K562 (cell line): ENCODE measurements around the gene C4orf50.

Source experiments
- CCAR2 ChIP-seq: fragments of 200-400 bp; formaldehyde crosslinking; IDR thresholded peaks from 2 replicates; pipeline ENCODE4 v1.6.1; 2017; ENCODE audit warnings: mild to moderate bottlenecking, low read depth, low read length
- CTCF ChIP-seq, 3 experiments: IDR thresholded peaks in 2 of 3; conservative IDR thresholded peaks in 1 of 3; 2 replicates each; pipeline ENCODE4 v1.5.1; 2011 to 2012; ENCODE audit warnings: low read length in 3 of 3, mild to moderate bottlenecking in 3 of 3, control low read depth in 2 of 3, improper control_type of control experiment in 1 of 3, inconsistent platforms in 1 of 3, low read depth in 1 of 3, mixed read lengths in 1 of 3, moderate library complexity in 1 of 3; ENCODE audit not compliant: insufficient read depth in 2 of 3
- EZH2 ChIP-seq: IDR thresholded peaks from 2 replicates; pipeline ENCODE4 v1.6.1; 2012; ENCODE audit warnings: low read depth, mild to moderate bottlenecking, inconsistent platforms, low read length, borderline replicate concordance
- IRF2 ChIP-seq: sonication (generic); formaldehyde crosslinking; IDR thresholded peaks from 2 replicates; pipeline ENCODE4 v1.8.1; 2022; ENCODE audit warnings: mild to moderate bottlenecking, missing genetic modification reagents
- RAD21 ChIP-seq, 2 experiments: fragments of 250-450 bp in 1 of 2; fragments of 450-650 bp in 1 of 2; sonication (Bioruptor Pico) in 1 of 2; formaldehyde crosslinking in 1 of 2; IDR thresholded peaks in 1 of 2; conservative IDR thresholded peaks in 1 of 2; 2 replicates each; pipeline versions ENCODE4 v1.4.0 to v1.8.0; 2020 to 2022; ENCODE audit warnings: mild to moderate bottlenecking in 2 of 2, moderate library complexity in 1 of 2
- RCOR1 ChIP-seq, 2 experiments: IDR thresholded peaks; 2 replicates each; pipeline ENCODE4 v1.6.1; 2012; ENCODE audit warnings: low read depth in 2 of 2, low read length in 2 of 2, borderline replicate concordance in 1 of 2, improper control_type of control experiment in 1 of 2

- TF ChIP-seq RAD21 (CRISPR knock-in tag; conservative IDR thresholded peaks at IDR 0.05 in 1 of 2, IDR thresholded peaks at IDR 0.05 in 1 of 2) = no peak
- TF ChIP-seq CCAR2 = no peak
- TF ChIP-seq IRF2 (CRISPR knock-in tag) = no peak
- TF ChIP-seq CTCF (IDR thresholded peaks at IDR 0.05 in 2 of 3, conservative IDR thresholded peaks at IDR 0.05 in 1 of 3; ENCODE audit: insufficient read depth in 2 of 3, low read depth in 1 of 3, low read length in 3 of 3) = no peak
- TF ChIP-seq EZH2 = no peak
- no peak for TF ChIP-seq RCOR1 (IDR thresholded peaks at IDR 0.05; ENCODE audit: borderline replicate concordance in 1 of 2, low read depth in 2 of 2, low read length in 2 of 2)
Observed at GRCh38 chr4:5992171-5992827, 25.9 kb downstream of the C4orf50 start.
